GM12878 (cell line): Measurements from ENCODE around the gene AGTPBP1.

Experiments
- CTCF ChIP-seq, 3 experiments: IDR thresholded peaks in 2 of 3; conservative IDR thresholded peaks in 1 of 3; 2 replicates each; pipeline ENCODE4 v1.5.1; 2011; ENCODE audit warnings: low read depth in 3 of 3, low read length in 3 of 3, mild to moderate bottlenecking in 3 of 3, control low read depth in 2 of 3, moderate library complexity in 2 of 3, inconsistent platforms in 1 of 3, mixed read lengths in 1 of 3; ENCODE audit not compliant: control insufficient read depth in 2 of 3, insufficient read depth in 1 of 3; ENCODE audit errors: extremely low read depth in 1 of 3
- EP300 ChIP-seq, 2 experiments: fragments of 150-350 bp in 1 of 2; IDR thresholded peaks; 2 replicates each; pipeline ENCODE4 v1.6.1; 2011 to 2012; ENCODE audit warnings: low read depth in 2 of 2, low read length in 2 of 2, borderline replicate concordance in 1 of 2, improper control_type of control experiment in 1 of 2, inconsistent platforms in 1 of 2; ENCODE audit not compliant: control insufficient read depth in 1 of 2
- RAD21 ChIP-seq: IDR thresholded peaks from 2 replicates; pipeline ENCODE4 v1.6.1; 2011; ENCODE audit warnings: mild to moderate bottlenecking, low read depth, low read length, moderate library complexity; ENCODE audit not compliant: insufficient read depth
- SIN3A ChIP-seq: IDR thresholded peaks from 2 replicates; pipeline ENCODE4 v1.6.1; 2012; ENCODE audit warnings: low read depth, low read length, improper control_type of control experiment
- SUZ12 ChIP-seq: fragments of 200-600 bp; sonication (generic); IDR thresholded peaks from one replicate; pipeline ENCODE4 v1.6.1; 2018; ENCODE audit warnings: antibody characterized with exemption, mild to moderate bottlenecking; ENCODE audit not compliant: unreplicated experiment

GRCh38 chr9:85577353-85577952 is 164.3 kb downstream of the AGTPBP1 start:
- TF ChIP-seq SIN3A (no peak), SUZ12 (no peak), CTCF (IDR thresholded peaks at IDR 0.05 in 2 of 3, conservative IDR thresholded peaks at IDR 0.05 in 1 of 3; ENCODE audit: control insufficient read depth in 2 of 3, extremely low read depth in 1 of 3, insufficient read depth in 1 of 3, low read depth in 3 of 3, low read length in 3 of 3) (no peak), RAD21 (no peak), EP300 (IDR thresholded peaks at IDR 0.05; ENCODE audit: borderline replicate concordance in 1 of 2, control insufficient read depth in 1 of 2, low read depth in 2 of 2, low read length in 2 of 2) (no peak)
